CMK (cell line): ENCODE results near the gene MICAL2.

Experiments used
- DNase-seq: peaks from one replicate; pipeline ENCODE4 v3.0.0-alpha.2; 2010; ENCODE audit warnings: low read depth

The MICAL2 gene

DNA sequence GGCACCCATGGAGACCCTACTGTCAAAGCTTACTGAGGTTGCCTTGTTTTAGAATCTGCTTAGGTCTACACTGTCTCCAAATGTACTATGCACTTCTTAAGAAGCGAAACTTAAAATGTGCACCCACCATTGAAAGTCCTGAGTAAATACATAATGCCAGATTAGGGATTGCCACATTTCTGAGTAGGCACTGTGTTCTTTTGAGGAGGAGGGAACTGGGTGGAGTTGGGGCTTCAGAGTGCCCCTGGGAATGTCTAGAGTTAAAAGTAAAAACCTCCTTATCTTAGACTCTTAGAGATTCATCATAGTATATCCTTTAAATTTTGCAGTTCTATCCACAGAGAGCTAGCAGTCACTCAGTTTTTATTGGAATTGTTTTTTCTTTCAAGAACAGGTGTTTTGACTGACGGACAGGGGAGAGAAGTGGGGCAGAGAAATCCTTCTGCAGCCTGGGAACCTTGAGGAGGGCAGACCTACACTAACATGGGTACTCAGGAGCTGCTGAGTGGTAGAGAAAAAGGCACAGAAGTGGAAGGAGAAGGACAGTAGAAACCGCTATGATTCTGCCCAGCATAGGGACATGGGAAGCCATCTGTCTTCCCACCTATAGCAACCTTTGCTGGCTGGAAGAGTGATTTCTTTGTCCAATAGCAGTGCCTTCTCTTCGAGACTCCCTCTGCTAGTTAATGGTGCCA lies 33.4 kb upstream of the MICAL2 start:
- DNase-seq: no peak

DNA sequence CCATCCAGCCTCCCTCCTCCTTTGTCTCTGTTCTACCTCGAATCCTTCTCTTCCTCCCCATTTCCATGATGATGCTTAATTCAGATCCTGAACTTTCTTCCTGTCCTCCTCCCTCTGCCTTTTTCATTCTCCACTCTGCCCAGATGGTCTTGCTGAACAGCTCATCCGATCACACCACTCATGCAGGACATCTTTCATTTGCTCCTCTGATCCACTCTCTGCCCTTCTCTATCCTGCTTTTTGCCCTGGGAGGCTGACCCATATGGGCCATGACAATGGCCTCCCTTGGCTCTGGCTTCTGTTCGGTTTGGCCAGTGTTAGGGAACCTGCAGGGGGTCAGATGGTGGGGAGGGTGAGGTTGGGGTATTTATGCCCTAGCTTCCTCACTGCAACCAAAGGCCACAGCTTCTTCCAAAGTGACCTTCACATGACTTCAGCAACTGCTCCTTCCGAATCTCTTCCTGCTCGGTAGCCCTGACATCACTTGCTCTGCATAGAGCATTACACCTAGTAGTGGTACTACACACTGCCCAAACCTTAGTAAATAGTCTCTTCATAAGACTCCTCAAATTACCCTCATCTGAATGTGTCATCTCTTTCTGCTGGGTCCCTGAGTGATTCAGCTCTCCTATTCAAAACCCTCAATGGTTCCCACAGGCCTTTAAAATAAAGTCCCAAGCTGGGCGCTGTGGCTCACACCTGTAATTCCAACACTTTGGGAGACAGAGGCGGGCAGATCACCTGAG lies 32.7 kb upstream of the MICAL2 start:
- DNase-seq: no peak

DNA sequence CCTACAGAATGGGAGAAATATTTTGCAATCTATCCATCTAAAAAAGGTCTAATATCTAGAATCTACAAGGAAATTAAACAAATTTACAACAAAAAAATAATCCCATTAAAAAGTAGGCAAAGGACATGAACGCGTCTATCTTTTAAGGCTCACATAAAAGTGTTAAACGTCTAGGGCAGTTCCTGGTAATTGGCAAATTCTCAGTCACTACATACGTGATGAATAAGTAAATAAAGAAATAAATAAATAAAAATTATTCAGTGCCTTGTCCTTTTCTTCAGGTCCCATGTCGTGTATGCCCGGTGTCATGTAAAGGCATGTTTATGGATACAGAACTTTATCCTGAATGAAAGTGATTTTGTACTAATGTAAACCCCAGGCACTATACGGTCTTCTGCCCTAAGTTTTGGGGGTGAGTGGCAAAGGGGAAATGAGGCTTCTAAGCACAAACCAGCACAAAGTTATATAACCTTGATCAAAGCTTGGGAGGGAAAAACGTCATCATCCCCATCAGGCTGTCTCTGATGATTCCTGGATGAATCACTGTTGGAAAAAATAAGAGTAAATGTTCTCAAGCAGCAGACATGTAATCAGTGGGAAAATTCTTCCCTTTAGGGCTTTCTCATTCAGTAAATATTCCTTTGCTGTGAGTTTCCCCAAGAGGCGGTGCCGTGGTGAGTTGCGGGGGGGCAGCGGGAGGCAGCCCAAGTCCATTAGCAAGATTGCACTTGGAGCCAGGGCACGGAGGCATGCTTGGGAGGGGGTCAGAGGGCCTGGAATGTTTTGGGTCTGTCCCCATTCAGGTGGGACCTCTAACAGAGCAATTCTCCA lies 30.4 kb upstream of the MICAL2 start:
- no peak for DNase-seq

DNA sequence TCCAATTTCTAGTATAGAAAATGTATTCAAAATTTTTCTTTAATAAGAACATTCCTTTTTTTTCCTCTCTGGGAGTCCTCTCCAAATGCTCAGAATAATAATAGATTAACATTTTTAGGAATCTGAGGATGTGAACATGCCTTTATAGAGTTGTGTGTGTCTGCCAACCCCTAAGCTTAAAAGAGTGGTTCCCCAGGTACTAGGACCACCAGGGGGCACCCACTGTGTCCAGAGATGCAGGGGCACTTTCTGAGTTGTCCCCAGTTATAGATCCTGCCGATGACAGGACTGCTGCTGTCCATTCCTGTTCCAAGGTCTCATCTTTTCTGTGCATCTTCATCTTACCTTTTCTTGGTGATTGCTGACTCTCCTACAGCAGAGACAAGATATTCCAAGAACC lies 27.0 kb upstream of the MICAL2 start:
- no peak for DNase-seq

DNA sequence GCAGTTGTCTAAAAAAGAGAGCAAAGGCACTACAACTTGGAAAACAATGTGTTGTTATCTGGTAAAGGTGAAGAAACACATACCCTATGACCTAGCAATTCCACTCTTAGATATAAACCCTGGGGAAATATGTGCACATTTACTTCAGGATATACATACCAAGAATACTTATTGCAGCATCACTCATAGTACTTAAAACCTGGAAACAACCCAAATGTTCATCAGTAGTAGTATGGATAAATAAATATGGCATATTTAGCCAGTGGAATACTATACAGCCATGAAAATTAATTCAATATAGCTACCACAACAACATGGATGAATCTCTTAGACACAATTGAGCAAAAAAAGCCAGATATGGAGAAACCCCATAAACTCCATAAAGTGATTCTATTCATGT lies 26.1 kb upstream of the MICAL2 start:
- no peak for DNase-seq

DNA sequence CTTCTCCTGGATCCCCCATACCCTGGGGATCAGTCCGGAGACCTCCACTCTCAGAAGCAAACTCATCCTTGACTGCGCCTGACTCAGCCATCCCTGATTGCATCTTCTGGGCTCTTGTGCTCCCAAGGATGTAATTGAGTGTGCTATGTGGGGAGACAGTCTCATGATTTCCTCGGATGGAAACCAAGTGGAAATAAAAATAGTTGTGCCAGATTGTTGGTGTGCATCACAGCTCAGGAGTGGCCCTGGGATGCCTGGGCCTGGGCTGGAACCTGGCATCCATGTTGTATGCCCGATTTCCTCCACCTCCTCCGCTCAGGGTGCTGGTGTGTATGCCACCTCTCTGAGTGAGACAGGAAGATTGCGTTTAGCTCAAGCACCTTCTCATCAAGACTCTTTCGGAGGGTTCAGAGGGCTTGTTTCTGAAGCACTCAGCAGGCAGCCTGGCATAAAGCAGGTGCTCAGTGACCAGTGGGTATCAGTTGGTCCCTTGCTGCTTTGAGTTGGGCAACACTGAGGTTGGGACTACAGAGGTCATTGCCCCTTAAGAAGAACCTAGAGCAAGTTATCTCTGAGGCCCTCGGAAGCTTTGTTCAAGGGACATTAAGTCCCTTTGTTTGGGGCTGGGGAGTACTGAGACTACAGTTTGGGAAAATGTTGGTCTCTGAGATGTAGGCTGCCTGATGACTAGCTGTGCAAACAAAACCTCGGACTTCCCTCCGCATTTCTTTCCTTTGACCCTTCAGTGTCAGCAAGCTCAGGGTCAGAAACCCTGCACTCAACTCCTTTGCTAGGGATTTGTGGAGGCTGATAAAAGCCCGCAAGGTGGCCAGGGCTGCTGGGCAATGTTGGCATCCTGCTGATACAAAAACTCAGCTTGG lies 24.8 kb upstream of the MICAL2 start:
- DNase-seq: no peak

DNA sequence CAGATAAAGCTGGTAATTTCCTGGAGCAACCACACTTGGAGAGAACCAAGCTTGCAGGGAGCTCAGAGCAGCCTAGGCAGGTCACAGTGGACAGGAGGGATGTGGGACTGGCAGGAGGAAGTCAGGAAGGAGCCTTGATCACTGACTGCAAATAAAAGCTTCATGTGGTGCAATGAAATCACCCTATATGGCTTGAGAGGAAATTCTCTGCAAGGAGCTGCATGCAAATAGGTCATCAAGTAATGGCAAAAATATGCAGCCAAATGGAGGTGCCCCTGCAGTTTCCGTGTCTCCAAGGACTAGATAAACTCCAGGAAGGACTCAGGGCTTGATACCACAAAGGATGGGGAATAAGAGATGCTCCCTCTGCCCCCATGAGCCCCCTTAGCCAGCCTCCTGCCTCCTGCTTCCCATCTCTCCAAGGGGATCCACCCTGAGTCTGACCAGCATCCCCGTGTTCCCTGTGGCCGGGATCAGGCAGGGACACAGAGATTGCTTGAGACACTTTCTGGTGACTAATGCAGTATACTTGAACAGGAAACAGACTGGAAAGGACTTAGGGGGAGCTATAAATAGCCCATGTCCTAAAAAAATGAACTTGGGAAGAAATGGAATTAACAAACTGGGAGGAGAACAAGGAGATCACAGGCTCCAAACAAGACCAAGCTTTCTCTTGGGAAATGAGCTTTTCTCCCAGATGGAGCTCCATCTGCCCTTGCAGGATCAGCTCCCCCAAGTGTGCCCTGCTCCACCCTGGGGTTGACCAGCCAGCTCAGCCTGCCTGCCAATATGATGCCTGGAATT lies 23.9 kb upstream of the MICAL2 start:
- no peak for DNase-seq

DNA sequence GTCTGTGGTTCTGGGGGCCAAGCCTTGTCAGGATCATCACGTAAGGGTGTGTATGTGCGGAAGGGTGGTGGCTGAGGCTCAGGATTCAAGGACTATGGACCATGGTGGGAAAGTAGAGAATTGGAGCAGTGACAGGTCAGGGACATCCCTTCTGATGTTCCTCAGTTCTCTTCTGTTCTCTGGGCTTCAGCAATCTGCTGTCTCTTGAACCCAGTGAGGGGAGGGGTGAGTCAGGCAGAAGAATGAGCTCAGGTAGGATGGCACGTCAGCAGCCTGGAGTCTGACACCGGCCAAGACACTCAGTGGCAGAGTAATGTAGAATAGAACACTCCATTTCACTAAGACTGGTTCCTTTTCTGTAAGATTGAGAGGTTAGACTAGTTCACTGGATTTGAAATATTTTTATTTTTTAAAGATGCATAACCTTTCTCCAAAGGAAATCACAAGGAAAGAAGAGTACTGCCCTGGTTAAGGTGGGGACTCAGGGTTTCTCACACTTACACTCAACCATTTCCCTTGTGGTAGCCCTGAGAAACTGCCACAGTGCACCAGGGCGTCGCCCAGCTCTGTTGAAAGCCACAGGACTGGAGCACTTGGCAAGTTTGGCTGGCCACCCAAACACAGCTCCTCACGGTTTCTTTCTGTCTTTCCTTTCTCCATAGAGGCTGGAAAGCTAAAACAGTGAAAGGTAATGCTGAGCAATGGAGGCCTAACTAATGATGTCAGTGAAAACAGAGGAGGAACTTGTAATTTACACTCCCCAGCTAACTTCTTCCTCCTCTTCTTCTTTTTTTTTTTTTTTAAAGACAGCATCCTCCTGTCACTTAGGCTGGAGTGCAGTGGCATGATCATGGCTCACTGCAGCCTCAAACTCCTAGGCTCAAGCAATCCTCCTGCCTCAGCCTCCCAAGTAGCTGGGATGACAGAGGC lies 23.1 kb upstream of the MICAL2 start:
- no peak for DNase-seq

DNA sequence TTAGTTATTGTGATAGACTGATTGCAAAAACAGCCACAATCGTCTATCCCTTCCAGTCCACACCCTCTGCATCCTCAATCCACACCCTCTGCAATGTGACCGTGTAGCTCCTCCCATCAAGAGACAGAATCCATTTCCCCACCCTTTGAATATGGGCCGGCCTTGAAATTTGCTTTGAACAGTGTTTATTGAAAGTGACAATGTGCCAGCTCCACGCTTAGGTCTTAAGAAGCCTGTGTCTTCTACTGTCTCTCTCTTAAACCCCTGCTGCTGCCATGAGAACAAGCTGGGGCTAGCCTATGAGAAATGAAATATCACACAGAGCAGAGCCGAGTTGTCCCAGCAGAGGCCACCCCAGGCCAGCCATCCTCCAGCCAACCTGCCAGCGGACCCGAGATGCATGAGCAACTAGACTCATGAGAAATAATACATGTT lies 22.3 kb upstream of the MICAL2 start:
- no peak for DNase-seq

DNA sequence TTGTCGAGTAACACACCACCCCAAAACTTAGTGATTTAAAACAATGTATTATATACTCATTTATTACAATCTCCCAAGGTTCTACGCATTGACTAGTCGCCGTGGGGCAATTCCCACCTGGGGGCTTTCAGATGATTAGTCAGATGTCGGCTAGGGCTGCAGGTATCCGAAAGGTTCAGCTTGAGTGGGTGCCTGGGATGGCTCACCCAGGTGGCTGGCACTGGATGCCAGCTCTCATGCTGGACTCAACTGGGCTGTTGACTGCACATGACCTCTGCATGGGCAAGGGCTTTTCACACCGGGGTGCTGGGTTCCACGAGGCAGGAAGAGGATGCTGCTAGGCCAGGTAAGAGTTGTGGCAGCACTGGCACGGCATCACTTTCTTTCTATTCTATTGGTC lies 21.9 kb upstream of the MICAL2 start:
- no peak for DNase-seq

DNA sequence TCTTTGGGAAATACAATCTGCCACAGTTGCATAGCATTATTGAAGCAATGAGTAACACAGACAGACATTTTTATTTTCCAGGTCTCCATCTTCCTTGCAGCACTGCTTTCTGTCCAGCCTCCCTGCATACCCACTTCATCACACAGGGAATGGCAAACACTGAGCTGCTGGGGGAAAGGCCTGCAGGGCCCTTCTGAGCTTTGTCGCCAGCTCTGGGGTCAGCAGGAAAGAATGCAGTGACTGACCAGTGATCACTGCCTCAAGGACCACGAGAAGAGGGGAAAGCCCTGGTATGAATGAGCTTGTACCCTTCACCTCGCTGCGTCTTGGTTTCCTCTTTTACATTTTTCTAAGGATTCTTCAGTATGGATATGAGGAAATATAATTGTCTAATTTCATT lies 21.3 kb upstream of the MICAL2 start:
- DNase-seq: no peak

DNA sequence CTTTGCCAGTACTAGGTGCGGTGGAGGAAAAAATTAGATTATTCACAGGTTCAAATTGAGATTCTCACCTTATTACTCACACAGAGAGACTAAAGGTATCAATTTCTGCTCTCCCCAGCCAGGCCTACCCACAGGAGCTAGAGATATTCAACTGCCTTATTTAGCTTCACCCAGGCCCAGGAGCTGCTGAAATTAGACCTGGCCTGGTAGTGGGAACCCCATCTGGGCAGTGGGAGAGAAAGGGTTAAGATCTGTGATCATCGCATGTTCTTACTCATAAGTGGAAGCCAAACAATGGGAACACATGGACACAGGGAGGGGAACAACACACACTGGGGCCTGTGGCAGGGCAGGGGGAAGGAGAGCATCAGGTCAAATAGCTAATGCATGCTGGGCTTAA lies 20.9 kb upstream of the MICAL2 start:
- DNase-seq: no peak

DNA sequence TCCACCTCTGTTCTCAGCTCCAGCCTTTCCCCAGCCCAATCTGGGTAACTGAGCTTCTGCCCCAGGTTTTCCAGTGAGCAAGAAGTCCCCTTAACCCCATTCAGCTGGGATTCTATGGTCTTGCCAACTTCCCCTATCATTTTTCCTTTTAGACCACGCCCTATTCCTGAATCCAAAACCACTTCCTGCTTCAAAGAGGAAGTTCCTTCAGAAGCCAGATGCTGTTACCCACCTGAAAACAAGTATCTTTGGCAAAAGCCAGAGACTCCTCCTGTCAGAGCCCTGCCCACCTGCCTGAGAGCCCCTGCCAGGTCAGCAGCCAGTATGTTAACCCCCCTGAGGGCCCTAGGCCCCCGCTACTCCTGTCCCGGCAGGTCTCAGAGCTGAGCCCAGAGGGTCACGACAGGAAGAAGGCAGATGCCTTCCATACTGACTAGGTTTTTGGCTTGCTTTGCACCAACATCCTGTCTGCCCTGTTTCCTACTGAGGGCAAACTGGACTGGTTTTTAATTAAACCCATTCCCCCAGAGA lies 20.3 kb upstream of the MICAL2 start:
- peak; percentile 73 for DNase-seq

DNA sequence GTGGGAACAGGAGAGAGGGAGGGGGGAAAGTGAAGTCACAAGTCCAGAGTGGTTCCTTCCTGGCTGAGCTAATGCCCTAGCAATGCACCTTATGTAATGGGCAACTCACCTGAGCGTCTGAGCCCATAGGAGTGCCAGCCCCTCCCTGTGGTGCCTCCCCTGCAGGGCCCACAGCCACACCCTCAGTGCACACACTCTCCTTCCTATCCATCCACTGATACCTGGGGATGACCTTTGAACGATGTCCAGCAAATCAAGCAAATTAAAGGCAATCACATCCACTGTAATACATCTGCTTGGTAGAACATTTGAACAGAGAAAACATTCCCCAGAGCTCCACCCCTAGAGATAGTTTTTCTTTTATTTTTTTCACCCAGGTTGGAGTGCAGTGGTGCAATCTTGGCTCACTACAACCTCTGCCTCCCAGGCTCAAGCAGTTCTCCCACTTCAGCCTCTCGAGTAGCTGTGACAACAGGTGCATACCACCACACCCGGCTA lies 19.6 kb upstream of the MICAL2 start:
- no peak for DNase-seq

DNA sequence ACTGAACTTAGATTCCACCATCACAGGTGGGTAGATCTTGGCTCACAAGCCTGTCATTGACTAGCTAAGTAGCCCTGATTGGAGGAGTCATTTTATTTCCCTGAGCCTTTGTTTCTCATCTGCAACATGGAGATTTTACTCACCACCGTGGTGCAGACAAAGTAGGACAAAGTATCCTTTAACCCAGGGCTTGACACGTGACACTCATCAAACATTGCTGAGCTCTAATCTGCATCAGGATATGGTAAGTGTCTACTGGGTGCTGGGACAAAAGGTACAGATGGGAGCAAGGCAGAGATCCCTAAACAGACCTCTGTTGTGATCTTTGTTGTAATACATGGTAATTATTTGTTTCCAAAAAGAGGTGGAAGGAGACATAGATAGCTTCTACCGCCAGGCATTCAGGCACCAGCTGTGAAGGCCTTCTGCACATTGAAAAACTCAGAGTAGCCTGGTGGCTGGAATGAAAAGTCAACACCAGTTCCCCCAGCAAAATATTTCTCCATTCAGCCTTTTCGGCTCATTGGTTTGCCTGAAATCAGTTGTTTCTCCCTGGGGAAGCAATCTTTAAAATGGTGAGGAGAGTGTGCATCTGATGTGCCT lies 18.3 kb upstream of the MICAL2 start:
- DNase-seq: no peak

DNA sequence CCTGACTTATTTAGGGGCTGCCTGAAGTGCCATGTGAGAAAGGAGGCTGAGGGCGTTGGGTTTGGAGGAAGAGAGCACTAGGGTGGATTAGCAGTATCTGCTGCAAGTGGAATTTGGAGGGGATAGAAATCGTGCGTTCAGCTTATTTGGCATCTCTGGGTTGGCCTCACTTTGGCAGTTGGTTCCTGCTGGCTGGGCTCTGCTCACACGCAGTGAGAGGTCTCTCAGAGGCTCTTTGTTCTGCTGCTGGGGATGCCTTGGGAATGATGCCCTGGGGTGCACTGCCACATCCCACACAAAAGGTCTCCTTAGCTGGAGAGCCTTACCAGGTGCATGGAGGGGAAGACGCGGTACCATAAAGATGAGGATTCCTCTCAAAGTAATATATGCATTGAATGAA lies 17.7 kb upstream of the MICAL2 start:
- no peak for DNase-seq

DNA sequence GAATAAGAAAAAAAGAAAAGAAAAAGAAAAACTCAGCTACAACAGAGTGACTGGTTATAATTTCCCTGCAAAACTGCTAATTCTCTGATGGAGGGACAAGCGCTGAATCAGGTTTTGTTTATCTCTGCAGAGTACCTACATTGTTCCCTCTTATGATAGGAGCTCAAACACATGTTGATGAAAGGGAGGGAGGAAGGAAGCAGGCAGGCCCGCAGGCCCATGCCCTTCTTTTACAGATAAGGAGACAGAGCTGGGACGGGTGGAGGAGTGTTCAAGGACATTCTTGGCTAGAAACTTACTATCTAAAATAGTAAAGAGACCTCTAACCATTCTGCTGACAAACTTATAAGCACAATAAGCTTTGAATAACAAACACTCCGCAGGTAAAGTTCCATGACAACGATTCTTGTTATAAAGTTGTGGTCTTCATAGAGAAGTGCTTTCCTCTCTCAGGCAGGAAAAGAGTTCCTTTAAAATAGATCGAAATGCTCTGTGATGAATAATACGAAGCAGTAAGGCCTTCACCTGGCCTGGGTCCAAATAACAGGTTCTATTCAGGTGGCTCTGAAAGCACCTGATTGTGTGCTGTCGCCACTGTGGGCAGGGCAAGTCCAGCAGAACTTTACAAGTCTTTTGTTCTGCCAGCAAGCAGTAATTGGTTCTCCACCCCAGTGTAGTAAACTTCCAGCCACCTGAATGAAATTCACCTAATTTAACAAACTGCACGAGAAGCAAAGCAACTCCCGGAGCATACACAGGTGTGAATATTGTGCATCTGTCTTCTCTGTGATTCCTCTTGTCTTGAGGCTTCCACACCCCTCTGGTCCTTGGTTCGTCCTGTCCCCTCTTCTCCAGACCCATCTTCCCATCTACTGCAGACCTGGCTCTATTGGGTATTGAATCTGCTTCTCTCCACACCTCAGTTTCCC lies 15.3 kb upstream of the MICAL2 start:
- peak; percentile 72 for DNase-seq

DNA sequence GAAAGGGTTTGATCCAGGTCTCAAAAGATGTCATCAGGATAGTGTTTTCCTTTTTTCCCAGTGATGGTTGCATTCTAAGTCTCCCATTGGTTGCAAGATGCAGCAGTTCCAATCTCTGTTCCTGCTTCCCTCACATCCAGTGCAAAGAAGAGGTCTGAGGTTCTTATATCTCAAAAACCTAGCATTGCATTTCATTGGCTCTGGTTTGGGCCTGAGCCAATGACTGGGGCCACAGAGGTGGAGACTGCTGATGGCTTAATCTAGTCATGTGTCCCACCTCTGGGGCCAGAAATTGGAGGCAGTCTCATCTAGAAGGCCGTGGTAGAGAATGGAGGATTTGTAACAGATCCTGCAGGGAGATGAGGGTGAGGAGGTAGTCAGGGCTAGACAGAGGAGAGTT lies 13.2 kb upstream of the MICAL2 start:
- DNase-seq: no peak
